Inferior parietal cortex (tissue), 1 donor: ENCODE data around the gene GPR157.

Source experiments
- DNase-seq: peaks from one replicate; pipeline ENCODE4 v3.0.0-alpha.2; 2016; ENCODE audit errors: extremely low spot score

Gene GPR157

GRCh38 chr1:9061252-9061960, 67.5 kb downstream of the GPR157 start:
- DNase-seq = no peak

GRCh38 chr1:9059891-9060744, 68.8 kb downstream of the GPR157 start:
- DNase-seq = no peak

- no peak for DNase-seq
These were observed 70.4 kb downstream of the GPR157 start for GRCh38 chr1:9058465-9058864.

- no peak for DNase-seq
These were observed 71.1 kb downstream of the GPR157 start for GRCh38 chr1:9057851-9058250.

- no peak for DNase-seq
These were observed 76.4 kb downstream of the GPR157 start for GRCh38 chr1:9052272-9053049.

- no peak for DNase-seq
These were observed 77.5 kb downstream of the GPR157 start for GRCh38 chr1:9051379-9051778.

- DNase-seq = no peak
These were observed 78.1 kb downstream of the GPR157 start for GRCh38 chr1:9050803-9051202.
